NK-92 (cell line): ENCODE data around the gene CDC20.

Source experiments
- DNase-seq: peaks from one replicate; lab custom pipeline; 2025; ENCODE audit not compliant: unreplicated experiment; lab: John Stamatoyannopoulos, UW

The CDC20 gene

DNA sequence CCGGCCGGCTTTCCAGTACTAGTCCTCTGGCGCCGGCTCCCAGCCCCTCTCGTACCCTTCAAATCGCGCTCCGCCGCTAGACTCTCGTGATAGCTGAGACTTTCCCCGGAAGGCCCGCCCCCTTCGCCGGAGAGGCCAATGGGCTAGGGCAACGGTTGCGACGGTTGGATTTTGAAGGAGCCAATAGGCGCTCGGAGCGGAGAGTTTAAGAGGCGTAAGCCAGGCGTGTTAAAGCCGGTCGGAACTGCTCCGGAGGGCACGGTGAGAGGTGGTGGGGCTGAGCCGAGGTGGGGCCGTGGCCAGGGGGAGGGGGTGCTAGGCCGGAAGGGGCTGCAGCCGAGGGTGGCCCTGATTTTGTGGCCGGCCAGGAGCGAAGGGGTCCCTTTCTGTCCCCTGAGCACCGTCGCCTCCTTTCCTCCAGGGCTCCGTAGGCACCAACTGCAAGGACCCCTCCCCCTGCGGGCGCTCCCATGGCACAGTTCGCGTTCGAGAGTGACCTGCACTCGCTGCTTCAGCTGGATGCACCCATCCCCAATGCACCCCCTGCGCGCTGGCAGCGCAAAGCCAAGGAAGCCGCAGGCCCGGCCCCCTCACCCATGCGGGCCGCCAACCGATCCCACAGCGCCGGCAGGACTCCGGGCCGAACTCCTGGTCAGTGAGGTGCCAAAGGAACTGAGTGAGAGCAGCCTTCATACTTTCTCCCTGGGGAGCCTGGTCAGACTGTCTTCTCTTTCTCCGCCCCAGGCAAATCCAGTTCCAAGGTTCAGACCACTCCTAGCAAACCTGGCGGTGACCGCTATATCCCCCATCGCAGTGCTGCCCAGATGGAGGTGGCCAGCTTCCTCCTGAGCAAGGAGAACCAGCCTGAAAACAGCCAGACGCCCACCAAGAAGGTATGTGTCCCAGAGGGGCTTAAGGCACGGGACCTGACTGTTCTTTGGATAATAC, at the start of gene CDC20:
Gene CDC20, plus strand, starts transcription at position 236 of the 948 bp plus-strand sequence. Its CDS starts 235 bp downstream, at position 471.
- peak; percentile 83 for DNase-seq

DNA sequence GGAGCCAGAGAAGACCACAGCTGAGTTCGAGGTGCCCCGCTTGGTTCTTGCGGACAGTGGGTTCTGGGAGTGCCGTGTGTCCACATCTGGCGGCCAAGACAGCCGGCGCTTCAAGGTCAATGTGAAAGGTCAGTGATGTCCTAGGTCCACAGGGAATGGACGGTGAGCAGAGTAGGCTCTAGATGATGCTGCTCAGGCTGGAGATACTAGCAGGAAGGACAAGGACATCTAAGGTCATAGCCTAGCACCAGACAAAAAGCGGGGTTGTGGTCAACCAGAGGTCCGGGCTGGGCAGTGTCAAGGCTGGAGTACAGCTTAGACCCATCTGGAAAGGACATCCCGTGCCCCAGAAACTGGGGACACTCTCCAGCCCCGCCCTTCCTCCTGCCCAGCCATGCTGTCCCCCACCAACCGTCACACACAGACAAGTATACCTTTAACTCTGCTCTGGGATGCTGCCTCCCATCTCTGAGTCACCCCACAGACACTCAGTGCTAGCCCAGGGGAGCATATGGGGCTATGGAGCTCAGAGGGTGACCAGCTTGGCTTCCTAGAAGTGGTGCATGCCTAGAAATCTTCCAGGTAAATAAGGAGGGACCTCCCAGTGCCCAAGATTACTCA, 49.3 kb upstream of the CDC20 start:
- DNase-seq, result no peak

DNA sequence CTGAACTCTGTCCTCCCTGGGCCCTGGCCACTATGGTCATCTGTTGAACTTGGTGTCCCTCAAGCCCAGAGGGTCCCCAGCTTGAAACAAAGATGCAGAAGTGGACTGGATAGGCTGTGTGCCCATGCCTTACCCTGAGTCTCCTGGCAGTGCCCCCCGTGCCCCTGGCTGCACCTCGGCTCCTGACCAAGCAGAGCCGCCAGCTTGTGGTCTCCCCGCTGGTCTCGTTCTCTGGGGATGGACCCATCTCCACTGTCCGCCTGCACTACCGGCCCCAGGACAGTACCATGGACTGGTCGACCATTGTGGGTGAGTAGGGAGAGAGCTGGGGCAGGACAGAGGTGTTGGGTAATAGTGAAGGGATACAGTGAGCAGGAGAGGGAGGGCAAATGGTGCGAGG, 47.3 kb upstream of the CDC20 start:
- DNase-seq, result no peak

DNA sequence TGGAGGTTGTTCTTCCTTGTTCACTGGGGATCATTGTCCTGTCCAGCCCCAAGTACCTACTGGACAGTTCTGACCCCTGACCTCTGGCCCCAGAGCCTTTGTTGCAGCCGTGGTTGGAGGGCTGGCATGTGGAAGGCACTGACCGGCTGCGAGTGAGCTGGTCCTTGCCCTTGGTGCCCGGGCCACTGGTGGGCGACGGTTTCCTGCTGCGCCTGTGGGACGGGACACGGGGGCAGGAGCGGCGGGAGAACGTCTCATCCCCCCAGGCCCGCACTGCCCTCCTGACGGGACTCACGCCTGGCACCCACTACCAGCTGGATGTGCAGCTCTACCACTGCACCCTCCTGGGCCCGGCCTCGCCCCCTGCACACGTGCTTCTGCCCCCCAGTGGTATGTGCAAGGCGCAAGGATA, 46.6 kb upstream of the CDC20 start:
- no peak for DNase-seq

DNA sequence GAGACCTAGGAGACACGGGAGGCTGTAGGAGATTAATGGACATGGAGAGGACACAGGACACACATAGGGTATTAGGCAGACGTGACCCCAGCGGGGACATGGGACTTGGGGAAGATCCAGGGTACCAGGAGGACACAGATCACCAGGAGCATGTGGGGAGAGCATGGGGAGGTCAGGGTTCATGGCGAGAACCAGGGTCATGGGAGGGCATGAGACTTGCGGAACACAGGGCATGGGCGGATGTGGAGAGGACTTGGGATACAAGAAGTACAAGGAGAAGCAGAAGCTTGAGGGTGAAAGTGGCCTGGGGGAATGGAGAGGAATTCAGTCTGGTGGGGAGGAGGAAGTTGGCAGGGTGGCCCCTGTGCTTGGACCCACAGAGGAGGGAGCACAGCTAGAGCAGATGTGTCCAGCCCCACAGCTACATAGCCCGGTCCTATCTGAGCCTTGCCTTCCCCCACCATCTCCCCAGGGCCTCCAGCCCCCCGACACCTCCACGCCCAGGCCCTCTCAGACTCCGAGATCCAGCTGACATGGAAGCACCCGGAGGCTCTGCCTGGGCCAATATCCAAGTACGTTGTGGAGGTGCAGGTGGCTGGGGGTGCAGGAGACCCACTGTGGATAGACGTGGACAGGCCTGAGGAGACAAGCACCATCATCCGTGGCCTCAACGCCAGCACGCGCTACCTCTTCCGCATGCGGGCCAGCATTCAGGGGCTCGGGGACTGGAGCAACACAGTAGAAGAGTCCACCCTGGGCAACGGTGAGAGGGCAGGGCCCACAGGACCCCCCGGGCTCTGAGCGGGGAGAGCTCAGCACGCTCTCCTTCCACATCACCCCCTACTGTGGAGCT, 45.9 kb upstream of the CDC20 start:
- no peak for DNase-seq

DNA sequence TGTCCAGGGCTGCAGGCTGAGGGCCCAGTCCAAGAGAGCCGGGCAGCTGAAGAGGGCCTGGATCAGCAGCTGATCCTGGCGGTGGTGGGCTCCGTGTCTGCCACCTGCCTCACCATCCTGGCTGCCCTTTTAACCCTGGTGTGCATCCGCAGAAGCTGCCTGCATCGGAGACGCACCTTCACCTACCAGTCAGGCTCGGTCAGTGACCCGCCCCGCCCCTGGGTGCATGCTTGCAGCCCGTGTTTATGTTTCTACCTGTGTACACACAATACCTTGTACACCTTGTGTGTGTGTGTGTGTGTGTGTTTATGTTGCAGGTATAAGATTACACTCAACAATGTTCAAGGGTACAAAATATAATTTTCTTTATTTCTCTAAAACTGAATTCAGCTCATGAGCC, 45.0 kb upstream of the CDC20 start:
- DNase-seq, result no peak

DNA sequence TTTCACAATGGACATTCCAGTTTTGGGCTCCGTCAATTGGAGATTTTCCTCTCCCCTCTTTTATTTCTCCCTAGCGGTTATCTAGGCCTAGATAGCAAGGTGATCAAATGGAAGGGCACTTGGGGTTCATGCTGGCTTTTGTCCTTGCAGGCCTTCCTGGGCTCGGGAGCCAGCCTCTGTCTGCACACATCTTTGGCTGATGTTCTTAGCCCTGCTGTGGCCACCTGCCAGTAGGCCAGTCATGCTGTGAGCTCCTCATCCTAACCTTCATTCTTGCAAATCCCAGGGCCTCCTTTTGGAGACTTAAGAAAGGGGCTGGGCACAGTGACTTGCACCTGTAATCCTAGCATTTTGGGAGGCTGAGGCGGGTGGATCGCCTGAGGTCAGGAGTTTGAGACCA, 44.5 kb upstream of the CDC20 start:
- no peak for DNase-seq

DNA sequence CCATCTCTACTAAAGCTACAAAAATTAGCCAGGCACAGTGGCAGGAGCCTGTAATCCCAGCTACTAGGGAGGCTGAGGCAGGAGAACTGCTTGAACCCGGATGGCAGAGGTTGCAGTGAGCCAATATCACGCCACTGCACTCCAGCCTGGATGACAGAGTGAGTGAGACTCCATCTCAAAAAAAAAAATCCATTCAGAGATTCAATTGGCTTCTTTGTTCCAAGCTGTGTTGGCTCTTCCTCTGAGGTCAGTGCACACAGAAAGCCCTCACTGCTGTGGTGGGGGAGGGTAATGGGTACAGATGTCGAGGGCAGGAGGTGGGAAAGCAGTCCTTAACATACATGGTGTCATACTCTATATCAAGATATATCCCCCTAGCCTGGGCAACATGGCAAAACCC, 43.3 kb upstream of the CDC20 start:
- no peak for DNase-seq

DNA sequence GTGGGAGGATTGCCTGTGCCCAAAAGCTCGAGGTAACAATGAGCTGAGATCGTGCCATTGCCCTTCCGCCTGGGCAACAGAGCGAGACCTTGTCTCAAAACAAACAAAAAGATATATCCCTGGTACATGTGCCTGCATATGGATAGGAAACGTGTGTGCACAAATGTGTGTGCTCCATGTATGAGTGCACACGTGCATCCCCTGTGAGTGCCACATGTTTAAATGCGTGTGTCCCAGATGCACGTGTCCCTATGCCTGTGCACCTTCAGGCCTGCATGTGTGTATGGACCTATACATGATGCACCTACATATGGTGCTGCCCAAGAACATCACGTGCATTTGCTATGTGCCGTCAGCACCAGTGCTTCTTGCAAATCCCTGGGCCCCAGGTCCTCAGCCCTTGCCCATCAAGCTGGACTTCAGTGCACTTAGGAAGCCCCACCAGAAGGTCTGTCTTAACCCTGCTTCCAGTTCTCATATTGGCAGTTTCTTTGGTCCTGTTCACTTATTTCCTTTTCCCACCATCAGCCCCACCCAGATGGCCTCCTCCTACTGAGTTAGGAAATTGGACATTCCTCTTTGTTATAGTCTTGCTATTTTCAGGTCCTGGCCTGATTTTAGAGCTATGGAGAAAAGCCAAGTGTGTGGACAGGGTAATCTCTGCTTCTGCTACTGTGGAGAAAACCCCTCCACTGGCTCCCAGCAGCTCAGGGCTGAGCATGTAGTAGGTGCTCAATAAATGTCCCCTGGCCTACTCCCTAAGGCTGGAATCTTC, 42.6 kb upstream of the CDC20 start:
- DNase-seq, result no peak

DNA sequence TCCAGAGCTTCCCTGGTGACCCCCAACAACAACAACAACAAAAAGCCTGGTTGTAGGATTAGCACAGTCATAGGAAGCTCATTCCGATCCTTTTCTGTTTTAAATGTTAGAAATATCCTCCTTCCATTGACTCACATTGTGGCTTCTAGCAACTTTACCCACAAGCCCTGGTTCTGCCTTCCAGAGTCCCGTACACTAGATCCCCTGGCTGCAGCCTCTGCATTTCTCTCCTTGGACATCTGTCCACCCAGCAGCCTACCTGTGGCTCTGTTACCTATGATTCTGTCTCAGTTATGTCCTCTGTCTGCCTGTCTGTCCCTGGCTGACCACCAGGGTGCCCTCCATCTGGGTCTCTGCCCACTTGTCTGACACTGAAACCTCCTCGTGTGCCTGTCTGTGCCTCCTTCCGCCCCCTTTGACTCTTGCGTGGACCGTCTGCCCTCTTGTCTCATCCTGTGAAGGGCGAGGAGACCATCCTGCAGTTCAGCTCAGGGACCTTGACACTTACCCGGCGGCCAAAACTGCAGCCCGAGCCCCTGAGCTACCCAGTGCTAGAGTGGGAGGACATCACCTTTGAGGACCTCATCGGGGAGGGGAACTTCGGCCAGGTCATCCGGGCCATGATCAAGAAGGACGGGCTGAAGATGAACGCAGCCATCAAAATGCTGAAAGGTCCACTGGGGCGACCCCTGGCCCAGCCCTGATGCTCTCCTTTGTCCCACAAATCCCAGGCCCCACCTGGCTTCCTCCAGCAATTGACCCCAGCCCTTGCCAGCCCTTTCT, 41.9 kb upstream of the CDC20 start:
- DNase-seq, result no peak

DNA sequence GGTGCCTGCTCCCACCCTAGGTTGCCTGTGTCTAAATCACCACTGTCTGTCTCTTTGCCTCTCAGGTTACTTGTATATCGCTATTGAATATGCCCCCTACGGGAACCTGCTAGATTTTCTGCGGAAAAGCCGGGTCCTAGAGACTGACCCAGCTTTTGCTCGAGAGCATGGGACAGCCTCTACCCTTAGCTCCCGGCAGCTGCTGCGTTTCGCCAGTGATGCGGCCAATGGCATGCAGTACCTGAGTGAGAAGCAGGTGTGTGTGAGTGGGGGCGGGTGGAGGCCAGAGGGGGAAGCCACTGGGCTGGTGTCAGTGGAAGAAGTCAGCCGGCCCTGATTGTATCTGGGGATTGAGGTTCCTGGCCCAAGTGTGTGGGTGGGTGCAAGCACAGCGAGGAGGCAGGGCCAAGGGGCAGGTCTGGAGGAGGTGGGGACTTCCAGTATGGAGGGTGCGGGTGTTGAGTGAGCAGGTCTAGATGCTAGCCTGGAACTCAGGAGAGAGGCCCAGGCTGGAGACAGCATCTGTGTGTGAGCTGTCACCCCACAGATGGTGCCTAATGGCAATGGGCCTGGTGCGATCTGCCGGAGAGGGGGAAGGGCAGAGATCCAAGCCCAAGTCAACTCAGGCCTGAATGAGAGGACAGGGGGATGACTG, 40.8 kb upstream of the CDC20 start:
- DNase-seq, result no peak

DNA sequence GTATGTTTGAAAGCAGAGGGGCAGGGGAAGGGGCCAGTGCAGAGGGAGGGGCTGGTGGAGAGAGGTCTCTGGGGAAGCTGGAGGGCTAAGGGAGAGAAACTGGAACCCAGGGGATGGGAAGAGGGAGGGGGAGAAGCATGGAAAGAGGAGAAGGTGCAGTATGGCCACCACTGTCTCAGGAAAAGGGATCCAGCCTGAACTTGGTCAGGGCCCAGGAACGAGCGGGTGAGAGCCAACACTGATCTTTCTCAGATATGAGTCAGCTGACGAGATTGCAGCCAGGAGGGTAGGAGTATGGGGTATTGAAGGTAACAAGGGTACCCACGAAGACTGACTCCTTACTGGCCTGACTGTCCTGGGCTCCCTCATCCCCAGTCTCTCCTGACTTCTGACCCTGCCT, 40.0 kb upstream of the CDC20 start:
- DNase-seq, result no peak

DNA sequence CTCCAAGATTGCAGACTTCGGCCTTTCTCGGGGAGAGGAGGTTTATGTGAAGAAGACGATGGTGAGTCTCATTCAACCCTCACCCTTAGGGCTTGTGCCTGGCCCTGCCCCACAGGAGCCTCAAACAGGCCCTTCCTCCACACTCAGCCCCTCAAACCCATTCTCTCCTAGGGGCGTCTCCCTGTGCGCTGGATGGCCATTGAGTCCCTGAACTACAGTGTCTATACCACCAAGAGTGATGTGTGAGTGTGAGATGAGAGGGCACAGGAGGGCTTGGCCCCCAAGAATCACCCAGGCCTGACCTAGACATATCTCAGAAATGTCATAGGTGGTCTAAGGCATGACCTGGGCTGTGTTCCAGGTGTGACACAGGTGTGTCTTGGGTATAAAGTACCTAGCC, 39.5 kb upstream of the CDC20 start:
- no peak for DNase-seq

DNA sequence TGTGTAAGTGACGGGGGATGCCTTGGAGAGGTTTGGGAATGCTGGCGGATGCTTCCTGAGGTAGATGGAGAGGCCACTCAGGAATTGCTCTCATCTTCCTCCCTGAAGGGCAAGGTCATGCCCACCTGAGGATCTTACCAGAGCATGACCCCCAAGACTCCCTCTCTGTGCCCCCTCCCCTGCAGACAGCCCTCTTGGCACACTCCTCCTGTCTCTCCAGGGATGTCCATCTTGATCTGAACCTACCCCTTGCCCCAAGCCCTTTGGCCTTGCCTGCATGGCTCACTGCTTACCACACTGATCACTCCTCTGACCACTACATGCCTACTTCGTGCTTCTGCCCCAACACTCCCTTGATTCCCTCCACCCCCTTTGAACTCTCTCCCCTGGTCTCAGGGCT, 39.0 kb upstream of the CDC20 start:
- DNase-seq, result no peak

DNA sequence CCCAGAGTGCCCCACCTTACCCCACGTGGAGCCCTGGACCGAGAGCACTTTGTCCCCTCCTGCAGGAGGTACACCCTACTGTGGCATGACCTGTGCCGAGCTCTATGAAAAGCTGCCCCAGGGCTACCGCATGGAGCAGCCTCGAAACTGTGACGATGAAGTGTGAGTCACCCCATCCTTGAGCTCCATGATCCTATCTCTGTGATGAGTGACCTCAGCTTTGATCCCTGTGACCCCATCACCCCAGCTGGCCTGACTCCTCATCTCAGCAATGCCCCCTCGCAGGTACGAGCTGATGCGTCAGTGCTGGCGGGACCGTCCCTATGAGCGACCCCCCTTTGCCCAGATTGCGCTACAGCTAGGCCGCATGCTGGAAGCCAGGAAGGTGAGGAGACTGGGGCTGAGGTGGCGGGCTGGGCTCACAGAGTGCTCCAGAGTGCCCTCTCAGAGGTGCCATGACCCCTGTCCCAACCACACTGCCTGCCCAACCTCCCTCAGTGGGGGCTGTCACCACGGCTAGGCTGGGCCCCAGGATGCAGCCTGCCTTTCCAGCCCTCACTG, 37.4 kb upstream of the CDC20 start:
- DNase-seq, result no peak

DNA sequence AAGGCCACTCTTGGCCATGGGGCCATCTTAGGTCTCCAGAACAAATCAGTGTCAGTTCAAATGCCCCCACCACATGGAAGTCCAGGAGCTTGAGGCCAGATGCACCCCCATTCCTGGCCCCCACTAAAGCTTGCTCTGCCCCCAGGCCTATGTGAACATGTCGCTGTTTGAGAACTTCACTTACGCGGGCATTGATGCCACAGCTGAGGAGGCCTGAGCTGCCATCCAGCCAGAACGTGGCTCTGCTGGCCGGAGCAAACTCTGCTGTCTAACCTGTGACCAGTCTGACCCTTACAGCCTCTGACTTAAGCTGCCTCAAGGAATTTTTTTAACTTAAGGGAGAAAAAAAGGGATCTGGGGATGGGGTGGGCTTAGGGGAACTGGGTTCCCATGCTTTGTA, 36.3 kb upstream of the CDC20 start:
- no peak for DNase-seq

DNA sequence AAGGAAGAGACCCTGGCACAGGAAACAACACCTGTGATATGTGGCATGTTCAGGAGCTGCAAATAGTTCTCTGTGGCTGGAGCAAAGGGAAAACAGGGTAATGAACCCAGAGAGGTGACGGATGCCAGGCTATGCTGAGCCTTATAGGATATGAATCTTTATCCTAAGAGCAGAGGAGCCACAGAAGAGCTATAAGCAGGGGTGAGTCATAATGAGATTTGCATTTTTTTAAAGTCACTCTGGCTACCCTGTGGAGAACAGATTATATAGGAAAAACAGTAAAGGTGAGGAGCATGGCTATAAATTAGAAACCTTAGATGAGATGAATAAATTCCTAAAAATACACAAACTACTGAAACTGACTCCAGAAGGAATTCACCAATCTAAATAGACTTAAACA, 34.0 kb upstream of the CDC20 start:
- DNase-seq, result no peak

DNA sequence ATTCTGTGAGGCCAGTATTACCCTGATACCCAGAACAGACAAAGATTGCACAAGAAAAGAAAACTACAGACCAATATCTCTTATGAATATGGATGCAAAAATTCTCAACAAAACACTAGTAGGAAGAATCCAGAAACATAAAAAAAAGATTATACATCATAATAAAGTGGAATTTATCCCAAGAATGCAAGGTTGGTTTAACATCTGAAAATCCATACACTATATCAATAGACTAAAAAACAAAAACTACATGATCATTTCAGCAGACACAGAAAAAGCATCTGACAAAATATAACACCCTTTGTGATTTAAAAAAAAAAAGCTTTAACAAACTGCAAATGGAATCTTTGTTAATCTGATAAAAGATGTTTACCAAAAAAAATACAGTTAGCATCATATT, 33.4 kb upstream of the CDC20 start:
- no peak for DNase-seq
